Embryonic facial prominence (tissue), 1 donor: ENCODE results near the gene RGS17.
"Not testable (repeated sequence)": the region's sequence is repeated elsewhere in the genome, so short reads cannot be mapped to it uniquely, and the experiment has no call there.

Experiments used
- DNase-seq: peaks from one replicate; pipeline ENCODE4 v3.0.0-alpha.2; 2016; ENCODE audit errors: extremely low spot score

The RGS17 gene

DNA sequence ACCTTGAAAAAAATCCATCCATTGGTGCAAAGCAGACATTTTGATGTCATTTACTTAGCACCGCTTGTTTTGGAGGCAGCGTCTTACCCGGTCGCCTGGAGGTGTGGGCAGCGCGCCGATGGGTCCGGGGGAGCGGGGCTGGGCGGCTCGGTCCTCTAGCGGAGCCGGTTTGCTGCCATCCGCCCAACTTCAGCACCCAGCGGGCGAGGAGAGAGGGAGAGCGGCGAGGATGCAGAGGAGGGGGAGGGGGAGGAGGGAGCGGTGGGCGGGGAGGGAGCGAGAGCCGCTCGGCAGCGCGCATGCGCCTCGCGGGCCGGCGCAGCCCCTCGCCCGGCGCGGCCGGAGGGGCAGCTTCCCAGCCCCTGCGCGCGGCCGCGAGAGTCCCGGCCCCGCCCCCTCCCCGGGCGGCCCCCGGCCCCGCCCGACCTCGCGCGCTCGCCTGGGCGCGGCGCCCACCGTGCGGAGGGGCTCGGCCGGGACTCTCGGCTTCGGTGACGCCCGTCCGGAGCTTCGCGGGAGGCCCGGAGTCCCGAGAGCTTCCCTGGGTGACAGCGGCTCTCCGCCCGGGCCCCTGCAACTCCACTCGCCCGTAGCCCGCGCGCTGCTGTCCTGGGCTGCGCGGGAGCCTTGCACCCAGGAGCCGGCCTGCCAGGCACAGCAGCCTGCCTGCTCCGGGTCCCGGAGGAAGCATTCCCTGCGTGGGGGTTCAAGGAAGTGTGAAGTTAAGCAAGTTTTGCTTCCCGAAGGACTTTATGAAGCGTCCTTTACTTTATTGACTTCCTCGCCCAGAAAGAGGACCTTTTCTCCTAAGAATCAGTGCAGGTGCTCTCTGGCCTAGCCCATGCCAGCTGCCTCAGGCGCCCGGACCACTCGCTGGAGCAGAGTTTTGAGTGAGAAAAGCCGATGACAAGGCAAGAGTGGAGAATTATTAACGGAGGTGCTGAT is at the start of gene RGS17:
Gene RGS17 (minus strand): TSS at position 246 of the 945 bp plus-strand sequence. CDS start 87,264 bp downstream, outside the sequence.
- DNase-seq = peak; percentile 72

GRCh38 chr6:153172815-153173214 is 41.7 kb upstream of the RGS17 start:
- DNase-seq = no peak

- DNase-seq = no peak
These were observed 39.4 kb upstream of the RGS17 start for GRCh38 chr6:153170511-153170910.

DNA sequence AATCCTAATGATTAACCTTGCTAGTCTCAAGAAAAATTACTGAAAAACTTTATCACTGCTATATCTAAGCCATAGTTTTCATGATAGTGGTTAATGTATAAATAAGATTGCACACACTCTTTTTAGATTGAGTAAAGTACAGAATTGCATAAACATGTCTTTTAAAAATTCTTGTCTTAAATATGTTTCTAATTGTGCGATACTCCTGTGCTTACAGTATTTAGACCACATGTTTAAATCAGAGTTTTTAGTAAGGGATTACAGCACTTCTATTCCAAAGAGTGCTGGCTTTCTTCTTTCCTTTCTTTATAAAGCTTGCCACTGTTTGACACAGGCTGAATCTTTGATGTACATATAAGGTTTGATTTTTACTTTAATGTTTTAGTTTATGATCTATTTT is 36.8 kb upstream of the RGS17 start:
- no peak for DNase-seq

DNA sequence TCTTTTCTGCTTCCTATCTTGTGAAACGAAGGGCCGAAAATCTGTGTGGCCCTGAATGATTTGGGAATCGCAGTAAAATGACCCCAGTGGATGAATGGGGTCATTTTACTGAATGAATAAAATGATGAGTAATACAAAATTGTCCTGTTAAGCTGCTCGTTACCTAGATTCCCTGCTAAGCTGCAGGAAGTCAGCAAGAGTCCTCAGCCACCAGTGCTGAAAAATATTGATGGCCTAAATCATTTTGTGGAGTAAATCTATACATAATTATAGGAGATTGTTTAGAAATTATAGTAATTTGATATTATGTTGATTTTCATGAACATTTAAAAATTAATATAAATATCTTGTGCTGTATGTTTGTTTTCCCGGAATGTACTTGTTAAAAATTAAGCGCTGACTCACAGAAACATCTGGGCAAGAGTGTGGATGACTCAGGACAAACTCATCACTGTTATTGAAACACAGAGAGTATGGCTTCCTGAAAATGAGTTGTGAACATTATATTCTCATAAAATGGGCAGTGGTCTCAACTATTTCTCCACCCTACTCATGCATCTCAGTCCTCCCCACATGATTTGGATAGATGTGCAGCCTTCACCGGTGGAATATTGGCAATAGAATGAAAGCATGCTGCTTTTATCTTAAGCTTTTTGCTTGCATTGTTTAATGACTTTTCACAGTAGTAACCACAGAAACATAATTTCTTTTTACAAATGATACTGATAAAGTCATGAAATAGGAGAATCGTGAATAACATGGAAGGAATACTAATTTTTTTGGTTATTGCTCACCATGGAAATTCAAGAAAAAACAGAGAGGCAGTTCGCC is 36.2 kb upstream of the RGS17 start:
- DNase-seq = no peak

GRCh38 chr6:153162646-153163045 is 31.6 kb upstream of the RGS17 start:
- no peak for DNase-seq

DNA sequence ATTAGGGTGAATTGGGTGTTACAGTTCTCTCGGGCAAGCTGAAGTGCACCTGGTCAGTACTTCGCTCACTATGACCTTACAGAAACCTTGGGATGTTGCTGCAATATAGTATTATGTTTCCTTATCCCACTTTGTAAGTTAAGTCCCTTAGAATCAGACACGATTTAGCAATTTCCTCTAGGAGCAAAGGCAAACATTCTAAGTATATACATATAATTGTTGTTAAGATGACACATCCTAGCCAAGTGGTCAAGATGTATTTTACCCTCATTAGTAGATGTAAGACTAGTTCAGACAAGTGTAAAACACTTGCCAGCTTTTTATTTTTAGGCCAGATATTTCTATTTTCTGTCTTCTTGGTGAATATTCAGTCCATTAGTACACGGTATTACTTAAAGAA is 31.1 kb upstream of the RGS17 start:
- DNase-seq = no peak

DNA sequence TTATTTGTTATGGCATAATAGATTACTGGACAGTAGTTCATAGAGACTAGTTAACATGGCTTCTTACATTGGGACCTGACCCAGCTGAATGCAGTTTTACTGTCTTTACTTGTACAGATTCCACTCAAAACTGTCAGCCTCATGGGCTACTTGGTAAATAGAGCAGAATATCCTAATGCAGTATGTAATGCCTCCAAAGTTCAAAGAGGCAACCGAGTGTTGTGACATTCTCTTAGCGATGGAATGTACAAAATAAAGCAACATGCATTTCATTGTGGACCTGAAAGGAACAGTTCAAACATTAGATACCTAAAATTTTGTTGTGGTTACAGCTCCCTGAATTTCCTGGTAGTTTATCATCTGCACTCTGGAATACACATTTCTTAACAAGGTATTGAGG is 29.1 kb upstream of the RGS17 start:
- DNase-seq = no peak

DNA sequence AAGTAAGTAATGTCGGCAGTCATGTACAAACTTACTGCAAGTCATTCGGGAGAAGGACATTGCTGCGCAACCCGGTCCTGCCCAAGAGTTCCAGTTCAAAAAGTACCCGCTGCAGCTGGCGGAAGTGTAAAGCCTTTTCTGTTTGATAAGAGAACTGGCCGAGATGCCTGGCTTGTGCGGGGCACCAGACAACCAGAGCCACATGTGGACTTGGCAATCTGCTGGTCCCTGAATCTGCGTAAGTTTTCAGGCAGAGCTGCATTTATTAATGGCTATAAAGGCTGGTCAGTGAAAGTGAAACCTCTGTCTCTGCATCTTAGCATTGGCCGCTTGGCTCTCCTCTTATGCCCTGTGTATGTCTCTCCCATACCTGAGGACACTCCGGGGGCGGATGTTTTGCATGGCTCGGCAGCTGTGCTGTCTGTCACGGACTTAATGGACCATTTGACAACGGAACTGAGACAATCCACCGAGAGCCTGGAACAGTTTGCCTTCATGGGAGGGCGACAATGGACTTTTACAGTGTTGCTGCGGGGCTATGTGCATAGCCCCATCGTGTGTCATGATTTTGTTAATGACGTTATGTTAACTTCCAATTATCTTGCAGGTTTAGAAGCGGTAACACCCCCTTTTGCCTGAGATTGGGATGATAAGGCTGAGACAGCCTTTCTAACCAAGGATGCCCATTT is 19.8 kb upstream of the RGS17 start:
- no peak for DNase-seq

DNA sequence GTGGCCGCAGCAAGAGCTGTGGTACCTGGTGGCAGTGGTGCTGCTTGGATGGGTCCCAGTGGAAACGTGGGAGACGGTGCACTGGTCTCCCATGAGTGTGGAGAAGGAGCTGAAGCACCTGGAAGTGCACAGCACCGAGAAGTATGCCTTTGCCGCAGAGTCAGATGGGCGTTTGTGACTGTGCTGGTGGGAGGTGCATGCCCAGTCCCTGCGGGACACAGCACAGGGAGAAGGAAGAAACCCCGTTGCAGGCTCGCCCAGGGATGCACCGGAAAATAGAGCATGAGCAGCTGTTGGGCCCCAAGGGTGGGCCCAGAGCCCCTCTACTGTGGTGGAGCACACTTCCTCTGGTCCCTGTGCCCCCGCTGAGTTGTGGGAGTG is 19.3 kb upstream of the RGS17 start:
- no peak for DNase-seq

- DNase-seq = no peak
These were observed 18.8 kb upstream of the RGS17 start for GRCh38 chr6:153149891-153150290.

- no peak for DNase-seq
These were observed 15.3 kb upstream of the RGS17 start for GRCh38 chr6:153146413-153146812.

DNA sequence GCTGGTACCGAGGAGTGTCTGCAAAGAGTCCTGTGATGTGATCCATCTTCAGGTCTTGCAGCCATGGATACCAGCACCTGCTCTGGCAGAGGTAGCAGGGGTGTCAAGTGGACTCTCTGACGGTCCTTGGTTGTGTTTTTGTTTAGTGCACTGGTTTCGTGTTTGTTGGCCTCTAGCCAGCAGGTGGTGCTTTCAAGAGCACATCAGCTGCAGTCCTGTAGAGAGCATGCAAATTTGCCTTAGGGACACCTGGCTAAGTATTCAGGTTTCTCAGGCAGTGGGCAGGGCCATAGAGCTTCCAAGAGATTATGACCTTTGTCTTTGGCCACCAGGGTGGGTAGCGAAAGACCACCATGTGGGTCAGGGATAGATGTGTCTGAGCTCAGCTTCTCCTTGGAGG is 14.5 kb upstream of the RGS17 start:
- no peak for DNase-seq

- no peak for DNase-seq
These were observed 12.1 kb upstream of the RGS17 start for GRCh38 chr6:153143200-153143599.

DNA sequence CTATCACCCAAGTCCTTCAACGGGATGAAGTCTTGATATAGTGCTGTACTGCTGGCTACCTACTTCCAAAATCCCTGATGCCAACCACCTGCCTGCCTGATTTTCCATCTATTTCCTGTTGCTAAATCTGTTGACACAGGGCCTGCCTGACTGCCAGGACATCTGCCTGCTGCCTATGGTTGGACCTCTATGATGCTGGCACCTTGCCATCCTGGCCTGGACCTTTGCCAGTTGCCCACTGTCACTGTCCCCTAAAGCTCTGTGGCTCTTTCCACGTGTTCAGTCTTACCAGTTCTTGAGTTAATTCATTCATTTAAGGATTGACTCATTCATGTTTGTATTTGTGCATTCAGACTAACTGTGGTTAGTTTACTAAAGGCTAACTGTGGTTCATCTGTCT is 9.2 kb upstream of the RGS17 start:
- DNase-seq = no peak

- DNase-seq = no peak
These were observed 7.8 kb upstream of the RGS17 start for GRCh38 chr6:153138930-153139329.

GRCh38 chr6:153135681-153136080 is 4.6 kb upstream of the RGS17 start:
- DNase-seq = no peak

GRCh38 chr6:153133667-153134066 is 2.6 kb upstream of the RGS17 start:
- DNase-seq = not testable (repeated sequence)

GRCh38 chr6:153130515-153131036 is 506 bp downstream of the RGS17 start:
- no peak for DNase-seq

- no peak for DNase-seq
These were observed 1.1 kb downstream of the RGS17 start for GRCh38 chr6:153129873-153130514.

DNA sequence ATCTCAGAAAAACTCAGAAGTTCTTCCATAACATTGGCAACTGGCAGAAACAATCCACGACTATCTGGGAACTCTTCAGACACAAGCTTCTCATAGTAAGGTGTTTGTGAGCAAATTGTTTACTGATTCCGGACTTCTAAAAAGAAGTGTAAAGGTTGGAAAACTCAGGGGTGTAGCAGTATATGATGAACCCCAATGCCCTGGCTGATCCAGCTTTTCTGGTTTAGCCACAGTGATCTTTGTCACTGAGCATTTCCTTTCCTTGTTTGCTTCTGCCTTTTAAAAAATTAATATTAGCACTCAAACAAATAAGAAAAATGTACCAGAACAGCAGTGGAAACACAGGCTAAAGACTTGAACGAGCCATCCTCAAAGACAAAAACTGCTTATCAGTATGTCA is 4.9 kb downstream of the RGS17 start:
- no peak for DNase-seq
